ENCODE results near the gene SPTLC1. TPM values are rescaled to one million over a fixed set of nuclear protein-coding genes. Genes with fewer than 3 reads are reported as not detected.

Gene SPTLC1
- total and polyA plus RNA-seq, 2 donors (not counting 1 experiment from before 2014, with no cell fraction given) = 26.6 to 53.5 TPM

GRCh38 chr9:92059661-92060060, 55.6 kb downstream of the SPTLC1 start:
- ChIA-PET POLR2A (no interaction called here), CTCF (no interaction called here)
- Histone ChIP-seq H2AFZ (ENCODE audit: insufficient read depth, low read depth, low read length, poor library complexity, severe bottlenecking) (no peak overlapping the region), H3K9ac (ENCODE audit: low read length) (no peak overlapping the region), H3K4me2 (replicated peaks; ENCODE audit: low read depth, low read length, poor library complexity, severe bottlenecking) (no peak overlapping the region), H4K20me1 (ENCODE audit: control insufficient read depth, insufficient read depth, low read length, poor library complexity, severe bottlenecking) (peaks cover 6% of the 10 kb centered on the region), H3K79me2 (ENCODE audit: control insufficient read depth, insufficient read depth, low read length) (no peaks in the 10 kb centered on the region), H3K27me3 (replicated peaks in 1 of 4; ENCODE audit: control extremely low read depth in 1 of 4, control insufficient read depth in 3 of 4, insufficient read depth in 4 of 4, low read length in 3 of 4) (no peaks in the 10 kb centered on the region), H3K27ac (ENCODE audit: low read length in 2 of 2) (no peak overlapping the region), H3K4me3 (ENCODE audit: control extremely low read depth in 1 of 5, extremely low read depth in 1 of 5, insufficient read depth in 1 of 5, low read depth in 2 of 5, low read length in 4 of 5) (no peak overlapping the region), H3K36me3 (replicated peaks in 1 of 2; ENCODE audit: control extremely low read depth in 1 of 2, control insufficient read depth in 1 of 2, extremely low read depth in 1 of 2, insufficient read depth in 2 of 2, low read length in 1 of 2) (peaks cover 8 to 68% of the 10 kb centered on the region in 2 experiments), H3K4me1 (ENCODE audit: control insufficient read depth in 2 of 2, insufficient read depth in 2 of 2, low read length in 2 of 2) (no peaks in the 10 kb centered on the region), H3K9me3 (ENCODE audit: control extremely low read depth in 1 of 3, control insufficient read depth in 2 of 3, insufficient read depth in 1 of 3, low read length in 2 of 3) (peaks cover 6 to 25% (median 6%) of the 10 kb centered on the region in 3 donors)
- peaks cover 11% of the 10 kb centered on the region for H3K9me3 Mint-ChIP-seq (ENCODE audit: insufficient read depth)
- H3K27ac Mint-ChIP-seq = no peak overlapping the region
- WGBS (ENCODE audit: insufficient coverage) = 100% methylated on average over 2 of the region's 3 CpGs
- no peaks in the 10 kb centered on the region for H3K4me1 Mint-ChIP-seq
- intact Hi-C loops (cut with micrococcal nuclease) = no loop called here
- no peak for ATAC-seq (ENCODE audit: low read depth)
- no peak overlapping the region for H3K4me3 Mint-ChIP-seq
- no peaks in the 10 kb centered on the region for H3K27me3 Mint-ChIP-seq
- no peak for TF ChIP-seq CTCF (IDR thresholded peaks at IDR 0.05)
- no peak for TF ChIP-seq EZH2 (IDR thresholded peaks at IDR 0.05; ENCODE audit: borderline replicate concordance, insufficient read depth, low read depth, low read length, poor library complexity, severe bottlenecking)
- no peak for DNase-seq

- peaks cover 11% of the 10 kb centered on the region for H3K9me3 Mint-ChIP-seq (ENCODE audit: insufficient read depth)
- no peak overlapping the region for H3K4me3 Mint-ChIP-seq
- no peak overlapping the region for H3K27ac Mint-ChIP-seq
- ATAC-seq (ENCODE audit: low read depth) = no peak
- intact Hi-C loops (cut with micrococcal nuclease) = no loop called here
- Histone ChIP-seq H3K36me3 (replicated peaks in 1 of 2; ENCODE audit: control extremely low read depth in 1 of 2, control insufficient read depth in 1 of 2, extremely low read depth in 1 of 2, insufficient read depth in 2 of 2, low read length in 1 of 2) (peaks cover 4 to 71% of the 10 kb centered on the region in 2 experiments), H4K20me1 (ENCODE audit: control insufficient read depth, insufficient read depth, low read length, poor library complexity, severe bottlenecking) (peaks cover 6% of the 10 kb centered on the region), H3K27me3 (replicated peaks in 1 of 4; ENCODE audit: control extremely low read depth in 1 of 4, control insufficient read depth in 3 of 4, insufficient read depth in 4 of 4, low read length in 3 of 4) (no peaks in the 10 kb centered on the region), H3K4me1 (ENCODE audit: control insufficient read depth in 2 of 2, insufficient read depth in 2 of 2, low read length in 2 of 2) (no peaks in the 10 kb centered on the region), H2AFZ (ENCODE audit: insufficient read depth, low read depth, low read length, poor library complexity, severe bottlenecking) (no peak overlapping the region), H3K4me2 (replicated peaks; ENCODE audit: low read depth, low read length, poor library complexity, severe bottlenecking) (no peak overlapping the region), H3K27ac (ENCODE audit: low read length in 2 of 2) (no peak overlapping the region), H3K9ac (ENCODE audit: low read length) (no peak overlapping the region), H3K79me2 (ENCODE audit: control insufficient read depth, insufficient read depth, low read length) (no peaks in the 10 kb centered on the region), H3K4me3 (ENCODE audit: control extremely low read depth in 1 of 5, extremely low read depth in 1 of 5, insufficient read depth in 1 of 5, low read depth in 2 of 5, low read length in 4 of 5) (no peak overlapping the region), H3K9me3 (ENCODE audit: control extremely low read depth in 1 of 3, control insufficient read depth in 2 of 3, insufficient read depth in 1 of 3, low read length in 2 of 3) (peaks cover 6 to 25% (median 7%) of the 10 kb centered on the region in 3 donors)
- H3K27me3 Mint-ChIP-seq = no peaks in the 10 kb centered on the region
- no peaks in the 10 kb centered on the region for H3K4me1 Mint-ChIP-seq
- CTCF ChIA-PET = no interaction called here
- DNase-seq = no peak
- POLR2A ChIA-PET = no interaction called here
- no peak for TF ChIP-seq EZH2 (IDR thresholded peaks at IDR 0.05; ENCODE audit: borderline replicate concordance, insufficient read depth, low read depth, low read length, poor library complexity, severe bottlenecking)
- no peak for TF ChIP-seq CTCF (IDR thresholded peaks at IDR 0.05)
- 100% methylated on average over 3 of the region's 5 CpGs for WGBS (ENCODE audit: insufficient coverage)
These were observed 56.3 kb downstream of the SPTLC1 start for GRCh38 chr9:92058723-92059444.
